ENCODE data around the gene NRG4.
"Not testable (repeated sequence)": the region's sequence is repeated elsewhere in the genome, so short reads cannot be mapped to it uniquely, and the experiment has no call there.

The NRG4 gene

GRCh38 chr15:76011627-76012551 is at the start of gene NRG4:
Gene NRG4, minus strand, starts transcription at chr15:76012424. Its CDS starts 1,194 bp downstream, at chr15:76011230.
- no peak for DNase-seq (ENCODE audit: low read depth)

- no peak for DNase-seq (ENCODE audit: low read depth)
Measured at GRCh38 chr15:76061700-76062099, 49.5 kb upstream of the NRG4 start.

GRCh38 chr15:76060118-76060989 is 48.1 kb upstream of the NRG4 start:
- DNase-seq (ENCODE audit: low read depth) = no peak

- DNase-seq (ENCODE audit: low read depth) = no peak
Measured at GRCh38 chr15:76059320-76060117, 47.3 kb upstream of the NRG4 start, which contains the start of gene TMEM266. Gene TMEM266, plus strand, starts transcription at chr15:76059985. Its CDS starts 74,279 bp downstream, at chr15:76134264.

GRCh38 chr15:76058714-76059319 is 46.6 kb upstream of the NRG4 start:
- DNase-seq (ENCODE audit: low read depth) = no peak

- no peak for DNase-seq (ENCODE audit: low read depth)
Measured at GRCh38 chr15:76057332-76058000, 45.2 kb upstream of the NRG4 start.

- no peak for DNase-seq (ENCODE audit: low read depth)
Measured at GRCh38 chr15:76056931-76057330, 44.7 kb upstream of the NRG4 start.

- DNase-seq (ENCODE audit: low read depth) = not testable (repeated sequence)
Measured at GRCh38 chr15:76054201-76054600, 42.0 kb upstream of the NRG4 start.

GRCh38 chr15:76038512-76038911 is 26.3 kb upstream of the NRG4 start:
- no peak for DNase-seq (ENCODE audit: low read depth)

GRCh38 chr15:76035593-76035992 is 23.4 kb upstream of the NRG4 start:
- DNase-seq (ENCODE audit: low read depth) = no peak

- no peak for DNase-seq (ENCODE audit: low read depth)
Measured at GRCh38 chr15:76034111-76034510, 21.9 kb upstream of the NRG4 start.

GRCh38 chr15:76033438-76033837 is 21.2 kb upstream of the NRG4 start:
- no peak for DNase-seq (ENCODE audit: low read depth)

GRCh38 chr15:76032046-76032445 is 19.8 kb upstream of the NRG4 start:
- DNase-seq (ENCODE audit: low read depth) = no peak

- DNase-seq (ENCODE audit: low read depth) = no peak
Measured at GRCh38 chr15:76024021-76024768, 12.0 kb upstream of the NRG4 start.

- not testable (repeated sequence) for DNase-seq (ENCODE audit: low read depth)
Measured at GRCh38 chr15:76013470-76013869, 1.2 kb upstream of the NRG4 start.

- DNase-seq (ENCODE audit: low read depth) = no peak
Measured at GRCh38 chr15:76010613-76011012, 1.6 kb downstream of the NRG4 start.

GRCh38 chr15:76006136-76006778 is 6.0 kb downstream of the NRG4 start:
- DNase-seq (ENCODE audit: low read depth) = no peak

- DNase-seq (ENCODE audit: low read depth) = no peak
Measured at GRCh38 chr15:76003364-76003763, 8.9 kb downstream of the NRG4 start.

- no peak for DNase-seq (ENCODE audit: low read depth)
Measured at GRCh38 chr15:75995611-75996010, 16.6 kb downstream of the NRG4 start.

GRCh38 chr15:75994220-75994619 is 18.0 kb downstream of the NRG4 start:
- DNase-seq (ENCODE audit: low read depth) = no peak
